WI38 (cell line): ENCODE measurements around the gene CEP20.

Experiments used
- H3K4me3 ChIP-seq: 2 replicates; pipeline ENCODE4 v1.5.1; 2011; ENCODE audit warnings: low read depth, mild to moderate bottlenecking, control low read depth, low read length
- TF ChIP-seq, protein P1 (sequence below): IDR thresholded peaks from 2 replicates; pipeline ENCODE4 v1.5.1; 2012; ENCODE audit warnings: low read depth, mild to moderate bottlenecking, control low read depth, low read length

Gene CEP20

DNA sequence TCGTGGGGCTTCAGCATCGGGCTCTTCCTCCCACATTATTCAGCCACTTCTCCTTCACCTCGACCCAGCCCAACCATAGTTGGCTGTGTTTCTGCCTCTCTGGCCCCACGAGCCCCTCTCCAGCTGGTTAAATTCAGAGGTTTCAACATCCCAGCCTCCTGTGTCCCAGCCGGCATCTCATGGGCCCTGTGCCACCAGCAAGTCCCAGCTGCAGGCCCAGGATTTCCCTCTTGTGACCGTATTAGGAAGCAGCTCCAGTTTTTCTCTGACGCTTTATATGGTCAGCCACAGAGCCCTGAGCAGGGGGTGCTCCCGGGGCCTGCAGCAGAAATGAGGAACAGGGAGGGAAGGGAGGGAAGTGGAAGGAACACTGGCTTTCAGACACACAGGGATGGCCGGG, 58.9 kb downstream of the CEP20 start:
- TF ChIP-seq, protein P1, sequence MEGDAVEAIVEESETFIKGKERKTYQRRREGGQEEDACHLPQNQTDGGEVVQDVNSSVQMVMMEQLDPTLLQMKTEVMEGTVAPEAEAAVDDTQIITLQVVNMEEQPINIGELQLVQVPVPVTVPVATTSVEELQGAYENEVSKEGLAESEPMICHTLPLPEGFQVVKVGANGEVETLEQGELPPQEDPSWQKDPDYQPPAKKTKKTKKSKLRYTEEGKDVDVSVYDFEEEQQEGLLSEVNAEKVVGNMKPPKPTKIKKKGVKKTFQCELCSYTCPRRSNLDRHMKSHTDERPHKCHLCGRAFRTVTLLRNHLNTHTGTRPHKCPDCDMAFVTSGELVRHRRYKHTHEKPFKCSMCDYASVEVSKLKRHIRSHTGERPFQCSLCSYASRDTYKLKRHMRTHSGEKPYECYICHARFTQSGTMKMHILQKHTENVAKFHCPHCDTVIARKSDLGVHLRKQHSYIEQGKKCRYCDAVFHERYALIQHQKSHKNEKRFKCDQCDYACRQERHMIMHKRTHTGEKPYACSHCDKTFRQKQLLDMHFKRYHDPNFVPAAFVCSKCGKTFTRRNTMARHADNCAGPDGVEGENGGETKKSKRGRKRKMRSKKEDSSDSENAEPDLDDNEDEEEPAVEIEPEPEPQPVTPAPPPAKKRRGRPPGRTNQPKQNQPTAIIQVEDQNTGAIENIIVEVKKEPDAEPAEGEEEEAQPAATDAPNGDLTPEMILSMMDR, result no peak
- no peak overlapping the region for H3K4me3 ChIP-seq

DNA sequence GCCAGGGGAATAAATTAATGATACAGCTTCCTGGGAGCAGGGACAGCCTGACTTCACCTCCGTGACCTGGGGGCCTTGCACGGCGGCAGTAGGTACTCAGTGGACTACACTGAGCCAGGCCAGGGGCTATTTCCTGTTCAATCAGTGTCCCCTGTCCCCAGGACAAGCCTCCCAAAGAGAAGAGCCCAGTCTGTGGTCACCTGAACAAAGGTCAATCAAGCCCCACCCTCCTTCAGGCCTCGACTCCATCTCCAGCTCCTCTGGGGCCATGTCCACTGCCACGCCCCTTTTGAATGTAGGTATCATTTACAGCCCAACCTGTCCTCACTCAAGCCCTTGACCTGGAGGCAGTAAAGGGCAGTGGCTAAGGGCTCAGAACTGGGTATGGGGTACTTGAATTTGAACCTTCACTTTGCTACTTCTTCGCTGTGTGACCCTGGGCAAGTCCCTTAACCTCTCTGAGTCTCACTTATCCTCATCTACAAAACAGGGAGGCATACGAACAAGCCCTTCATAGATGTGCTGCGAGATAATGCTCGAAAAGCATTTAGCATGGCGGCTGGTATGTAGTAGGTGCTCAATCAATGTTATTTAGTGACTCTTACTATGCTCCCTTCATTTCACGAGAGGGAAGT, 60.6 kb downstream of the CEP20 start:
- TF ChIP-seq, protein P1, result no peak
- H3K4me3 ChIP-seq, result no peak overlapping the region

DNA sequence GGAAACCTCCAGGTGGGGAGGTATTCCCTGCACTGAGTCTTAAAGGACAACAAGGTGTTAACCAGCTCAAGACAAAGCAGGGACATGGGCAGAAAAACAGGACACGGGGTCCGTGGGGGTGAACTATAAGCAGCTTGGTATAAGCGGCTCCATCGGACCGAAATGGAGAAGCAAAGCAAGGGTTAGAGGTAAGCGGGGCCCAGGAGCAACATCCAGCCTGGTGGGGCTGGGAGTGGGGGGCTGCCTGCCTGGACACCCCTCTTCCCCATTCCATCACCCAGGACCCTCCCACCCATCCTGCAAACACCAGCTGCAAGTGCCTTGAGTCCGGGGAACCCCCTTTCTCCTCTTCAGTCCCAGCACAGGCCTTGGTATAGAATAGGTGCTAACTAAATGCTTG, 61.1 kb downstream of the CEP20 start:
- TF ChIP-seq, protein P1, result no peak
- H3K4me3 ChIP-seq, result no peak overlapping the region

DNA sequence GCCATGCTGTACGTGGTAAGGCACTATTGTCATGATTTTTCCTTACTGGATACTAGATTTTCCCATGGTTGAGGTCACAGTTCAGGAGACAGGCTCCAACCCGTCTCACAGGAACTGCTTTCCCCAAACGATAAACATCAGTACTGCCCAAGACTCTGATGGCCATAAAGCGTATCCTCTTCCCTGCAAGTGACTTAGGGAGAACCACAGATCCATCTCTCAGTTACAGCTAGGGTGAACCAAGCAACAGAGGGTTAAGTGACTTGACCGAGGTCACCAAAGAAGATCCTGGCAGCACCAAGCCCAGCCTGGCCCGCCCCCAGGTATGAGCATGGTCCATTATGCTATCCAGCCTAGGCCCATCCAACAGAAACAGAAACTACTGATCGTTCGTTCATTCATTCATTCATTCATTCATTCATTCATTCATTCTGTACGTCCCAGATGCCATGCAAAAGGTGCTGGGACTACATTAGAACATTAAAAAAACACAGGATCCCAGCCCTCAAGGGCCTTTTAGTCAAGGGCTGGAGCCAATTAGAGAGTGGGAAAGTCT, 62.6 kb downstream of the CEP20 start:
- H3K4me3 ChIP-seq, result no peak overlapping the region
- TF ChIP-seq, protein P1, result no peak

DNA sequence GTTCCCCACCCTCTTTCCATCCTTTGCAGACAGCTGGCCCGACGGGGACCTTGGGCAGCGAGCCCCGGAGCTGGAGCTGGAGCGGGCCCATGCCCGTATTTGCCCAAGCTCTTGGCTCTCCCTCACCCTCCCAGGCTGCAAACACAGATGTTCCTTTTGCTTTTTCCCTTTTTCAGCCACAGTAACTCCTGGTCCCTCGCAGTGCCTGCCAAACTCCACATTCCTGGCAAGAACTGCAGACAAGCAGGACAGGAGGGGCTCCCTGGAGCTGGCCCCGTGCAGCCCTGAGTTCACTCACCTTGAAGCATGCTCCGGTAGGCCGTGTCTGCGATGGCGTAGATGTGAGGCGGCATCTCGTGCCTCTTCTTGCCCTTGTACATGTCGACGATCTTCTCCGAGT, 65.4 kb downstream of the CEP20 start:
- no peak overlapping the region for H3K4me3 ChIP-seq
- TF ChIP-seq, protein P1, result no peak

DNA sequence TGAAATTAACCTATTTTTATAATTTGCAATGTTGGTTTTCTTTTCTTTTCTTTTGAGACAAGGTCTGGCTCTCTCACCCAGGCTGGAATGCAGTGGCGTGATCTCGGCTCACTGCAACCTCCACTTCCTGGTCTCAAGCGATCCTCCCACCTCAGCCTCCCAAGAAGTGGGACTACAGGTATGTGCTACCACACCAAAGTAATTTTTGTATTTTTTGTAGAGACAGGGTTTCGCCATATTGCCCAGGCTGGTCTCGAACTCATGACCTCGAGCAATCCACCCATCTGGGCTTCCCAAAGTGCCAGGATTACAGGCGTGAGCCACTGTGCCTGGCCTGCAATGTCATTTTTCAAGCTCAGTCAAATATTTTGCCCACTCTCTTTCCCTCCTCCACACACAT, 67.6 kb downstream of the CEP20 start:
- no peak overlapping the region for H3K4me3 ChIP-seq
- TF ChIP-seq, protein P1, result no peak

DNA sequence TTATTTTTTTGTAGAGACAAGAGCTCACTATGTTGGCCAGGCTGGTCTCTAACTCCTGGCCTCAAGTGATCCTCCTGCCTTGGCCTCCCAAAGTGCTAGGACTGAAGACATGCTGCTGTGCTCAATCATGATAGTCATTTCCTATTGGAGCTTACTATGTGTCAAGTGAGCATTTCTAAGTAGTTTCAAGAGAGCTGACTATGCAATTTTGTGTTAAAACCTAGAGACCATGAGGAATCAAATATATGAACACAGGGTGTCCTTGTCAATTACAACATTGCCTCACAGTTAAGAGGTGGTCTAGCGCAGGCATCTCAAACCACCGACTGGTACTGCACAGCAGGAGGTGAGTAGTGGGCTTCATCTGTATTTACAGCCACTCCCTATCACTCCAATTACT, 69.4 kb downstream of the CEP20 start:
- H3K4me3 ChIP-seq, result no peak overlapping the region
- TF ChIP-seq, protein P1, result no peak
